VCaP (cell line): ENCODE measurements around the gene PAX5.

Experiments used
- H3K27ac ChIP-seq: fragments of 450-650 bp; 2 replicates; pipeline ENCODE4 v1.5.1; 2017
- TF ChIP-seq, protein P1 (sequence below): fragments of 450-650 bp; conservative IDR thresholded peaks from 2 replicates; pipeline ENCODE4 v1.5.1; 2017; ENCODE audit warnings: mild to moderate bottlenecking, moderate library complexity

Gene PAX5

DNA sequence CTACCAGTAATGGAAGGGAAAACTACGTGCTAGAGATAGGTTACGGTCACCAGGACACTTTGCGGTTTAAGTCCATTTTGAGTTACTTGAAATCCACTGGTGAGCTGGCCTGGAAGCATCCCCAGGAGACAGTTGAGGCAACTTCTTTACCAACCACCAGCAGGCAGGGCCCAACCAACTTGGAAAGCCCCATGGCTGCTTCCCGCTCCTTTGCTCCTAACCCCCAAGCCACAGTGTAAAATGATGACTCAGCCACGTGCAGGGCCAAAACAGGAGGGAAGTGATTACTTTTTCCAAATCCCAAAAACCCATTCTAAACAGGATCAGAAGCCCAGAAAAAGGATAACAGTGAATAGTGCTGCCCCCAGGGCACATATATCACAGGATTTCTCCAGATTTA, 87.4 kb downstream of the PAX5 start:
- TF ChIP-seq, protein P1, sequence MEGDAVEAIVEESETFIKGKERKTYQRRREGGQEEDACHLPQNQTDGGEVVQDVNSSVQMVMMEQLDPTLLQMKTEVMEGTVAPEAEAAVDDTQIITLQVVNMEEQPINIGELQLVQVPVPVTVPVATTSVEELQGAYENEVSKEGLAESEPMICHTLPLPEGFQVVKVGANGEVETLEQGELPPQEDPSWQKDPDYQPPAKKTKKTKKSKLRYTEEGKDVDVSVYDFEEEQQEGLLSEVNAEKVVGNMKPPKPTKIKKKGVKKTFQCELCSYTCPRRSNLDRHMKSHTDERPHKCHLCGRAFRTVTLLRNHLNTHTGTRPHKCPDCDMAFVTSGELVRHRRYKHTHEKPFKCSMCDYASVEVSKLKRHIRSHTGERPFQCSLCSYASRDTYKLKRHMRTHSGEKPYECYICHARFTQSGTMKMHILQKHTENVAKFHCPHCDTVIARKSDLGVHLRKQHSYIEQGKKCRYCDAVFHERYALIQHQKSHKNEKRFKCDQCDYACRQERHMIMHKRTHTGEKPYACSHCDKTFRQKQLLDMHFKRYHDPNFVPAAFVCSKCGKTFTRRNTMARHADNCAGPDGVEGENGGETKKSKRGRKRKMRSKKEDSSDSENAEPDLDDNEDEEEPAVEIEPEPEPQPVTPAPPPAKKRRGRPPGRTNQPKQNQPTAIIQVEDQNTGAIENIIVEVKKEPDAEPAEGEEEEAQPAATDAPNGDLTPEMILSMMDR: no peak
- H3K27ac ChIP-seq: no peak overlapping the region

DNA sequence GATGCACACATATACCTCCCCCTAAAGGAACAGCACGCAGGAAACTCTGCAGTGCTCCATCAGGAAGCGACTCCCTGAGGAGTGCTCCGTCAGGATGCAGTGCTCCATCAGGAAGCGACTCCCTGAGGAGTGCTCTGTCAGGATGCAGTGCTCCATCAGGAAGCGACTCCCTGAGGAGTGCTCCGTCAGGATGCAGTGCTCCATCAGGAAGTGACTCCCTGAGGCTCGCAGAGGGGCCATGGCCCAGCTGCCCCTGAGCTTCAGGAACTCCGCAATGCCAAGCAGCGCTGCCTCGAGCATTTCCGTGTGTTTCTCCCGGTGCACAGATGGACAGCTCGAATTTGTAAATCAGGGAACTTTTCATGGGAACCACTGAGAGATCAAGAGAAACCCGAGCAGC, 88.1 kb downstream of the PAX5 start:
- TF ChIP-seq, protein P1: no peak
- H3K27ac ChIP-seq: no peak overlapping the region

DNA sequence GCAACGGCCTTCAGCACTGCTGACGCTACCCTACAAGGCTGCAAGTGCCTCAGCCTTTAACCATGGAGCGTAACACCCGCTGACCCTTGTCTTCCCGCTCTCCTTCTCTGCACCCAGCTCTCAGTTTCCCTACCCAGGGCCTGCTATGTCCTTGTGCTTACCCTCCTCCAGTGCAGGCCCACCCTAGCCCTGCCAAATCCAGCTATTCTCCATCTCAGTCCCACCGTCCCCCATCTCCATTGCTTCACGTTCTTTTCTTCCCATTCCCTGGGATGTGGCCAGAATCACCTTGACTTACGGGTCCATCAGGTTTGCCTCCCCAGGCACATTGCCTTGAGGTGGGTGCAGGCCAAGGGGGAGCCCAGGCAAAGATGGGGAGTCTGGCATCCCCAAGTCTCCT, 91.2 kb downstream of the PAX5 start:
- TF ChIP-seq, protein P1: no peak
- no peak overlapping the region for H3K27ac ChIP-seq

DNA sequence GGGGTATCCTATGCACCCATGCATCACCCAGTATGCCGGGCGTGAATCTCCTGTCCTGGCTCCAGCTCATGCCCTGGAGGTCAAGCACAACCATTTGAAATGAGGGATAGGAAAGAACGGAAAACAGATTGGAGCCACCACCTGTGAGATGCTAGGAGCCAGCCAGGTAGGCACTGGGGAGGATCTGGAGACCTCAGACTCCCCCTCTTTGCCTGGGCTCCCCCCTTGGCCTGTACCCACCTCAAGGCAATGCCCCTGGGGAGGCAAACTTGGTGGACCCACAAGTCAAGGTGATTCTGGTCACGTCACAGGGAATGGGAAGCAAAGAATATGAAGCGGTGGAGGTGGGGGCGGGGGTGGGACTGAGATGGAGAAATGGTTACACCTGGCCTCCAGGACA, 92.6 kb downstream of the PAX5 start:
- H3K27ac ChIP-seq: no peak overlapping the region
- TF ChIP-seq, protein P1: no peak

GRCh38 chr9:36940881-36941280, 93.2 kb downstream of the PAX5 start:
- TF ChIP-seq, protein P1: no peak
- H3K27ac ChIP-seq: no peak overlapping the region

- no peak overlapping the region for H3K27ac ChIP-seq
- TF ChIP-seq, protein P1: no peak
These were observed 93.6 kb downstream of the PAX5 start for GRCh38 chr9:36940500-36940853.

DNA sequence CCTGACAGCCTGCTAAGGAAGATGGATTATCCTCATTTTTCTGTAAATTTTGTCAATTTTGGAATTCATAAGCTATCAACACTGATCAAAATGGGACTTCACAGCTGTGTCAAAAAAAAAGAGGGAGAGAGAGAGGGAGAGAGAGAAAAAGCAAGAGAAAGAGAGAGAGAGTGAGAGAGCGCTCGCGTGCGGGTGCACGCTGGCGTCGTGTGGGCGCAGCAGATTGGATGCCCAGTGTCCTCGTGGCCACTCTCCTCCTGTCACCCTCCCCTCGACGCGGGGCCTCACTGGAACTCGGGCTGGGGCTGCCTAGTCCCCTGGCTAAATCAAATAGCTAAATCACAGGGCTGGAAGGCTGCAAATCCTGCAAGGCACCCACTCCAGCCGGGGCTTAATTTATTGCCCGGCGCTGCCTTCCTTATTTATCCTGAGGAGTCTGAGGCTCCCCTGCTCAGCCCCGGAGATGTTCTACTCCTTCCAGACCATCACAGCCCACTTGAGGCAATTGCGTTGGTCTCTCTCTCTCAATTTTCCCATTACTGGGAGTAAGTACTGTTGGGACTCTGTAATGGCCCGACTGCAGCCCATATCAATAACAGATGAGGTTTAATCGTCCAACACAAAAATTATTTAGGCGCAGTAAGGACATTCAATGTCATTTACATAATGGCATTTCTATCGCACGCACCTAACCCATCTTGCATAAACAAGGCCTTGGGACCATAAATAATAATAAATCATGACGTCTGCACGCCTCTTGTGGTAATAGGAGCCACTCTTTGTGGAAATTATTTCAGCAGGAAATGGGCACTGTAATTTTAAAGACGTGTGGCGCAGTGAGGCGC, 94.2 kb downstream of the PAX5 start:
- no peak overlapping the region for H3K27ac ChIP-seq
- TF ChIP-seq, protein P1: no peak
